PC-9 (cell line): ENCODE results near the gene RNASEL.

Experiments
- CTCF ChIP-seq: fragments of 200-600 bp; sonication (generic); conservative IDR thresholded peaks from 2 replicates; pipeline ENCODE4 v1.6.1; 2017; ENCODE audit warnings: mixed run types, antibody characterized with exemption, mild to moderate bottlenecking, moderate library complexity
- EZH2 ChIP-seq: fragments of 200-600 bp; sonication (generic); IDR thresholded peaks from 2 replicates; pipeline ENCODE4 v1.8.0; 2017; ENCODE audit warnings: antibody characterized with exemption, low read depth

DNA sequence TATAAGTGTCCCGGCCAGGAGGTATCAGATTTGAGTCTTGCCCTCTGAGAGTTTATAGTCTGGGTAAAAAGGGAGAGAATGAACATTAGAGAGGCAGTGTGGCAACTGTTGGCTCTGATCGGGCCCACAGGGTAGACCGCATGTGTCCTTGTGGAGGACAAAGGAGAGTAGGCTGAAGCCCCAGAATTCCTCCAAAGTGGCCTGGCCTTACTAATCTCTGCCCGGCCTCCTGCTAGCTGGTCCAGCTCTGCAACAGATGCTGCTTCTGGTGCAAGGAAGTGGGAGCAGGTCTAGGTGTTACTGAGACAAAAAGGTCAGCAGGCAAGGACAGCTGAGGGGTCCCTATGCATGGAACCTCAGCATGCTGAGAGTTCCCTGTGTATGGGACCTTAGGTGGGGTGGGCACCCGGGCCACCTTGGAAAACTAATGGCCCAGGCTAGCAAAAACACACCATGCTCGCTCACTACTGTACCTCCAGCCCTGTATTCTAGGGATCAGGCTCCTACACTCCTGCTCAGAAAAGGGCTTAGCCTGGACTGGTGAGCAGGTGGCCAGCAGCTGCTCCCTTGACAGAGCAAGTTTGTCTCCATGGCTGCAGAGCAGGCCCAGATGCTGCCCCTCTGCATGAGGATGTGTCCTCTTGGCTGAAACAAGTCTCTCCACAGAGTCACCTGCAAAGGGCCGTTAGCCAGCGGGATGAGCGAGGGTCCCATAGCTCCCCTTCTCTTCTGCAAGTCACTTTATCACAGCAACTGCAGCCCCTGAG, 45.4 kb upstream of the RNASEL start:
- TF ChIP-seq CTCF (no peak), EZH2 (no peak)
